SK-N-SH treated with all-trans-retinoic acid at 6 μM for 48 hours (cell line): Measurements from ENCODE around the gene SLC2A5.

Experiments used
- ATAC-seq: fragments of 200-7000 bp; cut with Tn5 transposase; 3 replicates; pipeline ENCODE4 v1.9.1; 2020; ENCODE audit warnings: mild to moderate bottlenecking, moderate library complexity
- BACH2 ChIP-seq: fragments of 250-450 bp; sonication (Bioruptor Pico); IDR thresholded peaks from 2 replicates; pipeline ENCODE4 v1.9.0; 2021; ENCODE audit warnings: mild to moderate bottlenecking, borderline replicate concordance
- CREB5 ChIP-seq: fragments of 250-450 bp; sonication (Bioruptor Pico); IDR thresholded peaks from 2 replicates; pipeline ENCODE4 v1.5.1; 2020; ENCODE audit warnings: low read depth, mild to moderate bottlenecking, moderate library complexity
- CSDC2 ChIP-seq: fragments of 250-450 bp; sonication (Bioruptor Pico); IDR thresholded peaks from 2 replicates; pipeline ENCODE4 v1.5.0; 2020; ENCODE audit warnings: mild to moderate bottlenecking, moderate library complexity
- ESRRG ChIP-seq: fragments of 250-450 bp; sonication (Bioruptor Pico); IDR thresholded peaks from 2 replicates; pipeline ENCODE4 v1.6.1; 2021; ENCODE audit warnings: mild to moderate bottlenecking
- GLIS3 ChIP-seq: fragments of 250-450 bp; sonication (Bioruptor Pico); IDR thresholded peaks from 2 replicates; pipeline ENCODE4 v1.5.0; 2020; ENCODE audit warnings: mild to moderate bottlenecking, moderate library complexity
- ISL1 ChIP-seq: fragments of 250-450 bp; sonication (Bioruptor Pico); IDR thresholded peaks from 2 replicates; pipeline ENCODE4 v2.1.2; 2022; ENCODE audit warnings: mild to moderate bottlenecking, moderate library complexity
- OSR1 ChIP-seq: fragments of 250-450 bp; sonication (Bioruptor Pico); IDR thresholded peaks from 2 replicates; pipeline ENCODE4 v1.8.0; 2022; ENCODE audit warnings: moderate library complexity, mild to moderate bottlenecking, inconsistent platforms
- PATZ1 ChIP-seq: fragments of 250-450 bp; sonication (Bioruptor Pico); IDR thresholded peaks from 2 replicates; pipeline ENCODE4 v1.8.0; 2020; ENCODE audit warnings: mild to moderate bottlenecking, moderate library complexity, borderline replicate concordance
- SNAI2 ChIP-seq: fragments of 250-450 bp; sonication (Bioruptor Pico); IDR thresholded peaks from 2 replicates; pipeline ENCODE4 v1.5.0; 2020; ENCODE audit warnings: mild to moderate bottlenecking, moderate library complexity
- TCF4 ChIP-seq: fragments of 250-450 bp; sonication (Bioruptor Pico); IDR thresholded peaks from 2 replicates; pipeline ENCODE4 v1.8.0; 2021; ENCODE audit warnings: mild to moderate bottlenecking, moderate library complexity, borderline replicate concordance
- TOX ChIP-seq: fragments of 250-450 bp; sonication (Bioruptor Pico); IDR thresholded peaks from 2 replicates; pipeline ENCODE4 v1.8.0; 2021; ENCODE audit warnings: mild to moderate bottlenecking, moderate library complexity, borderline replicate concordance
- ZFP30 ChIP-seq: fragments of 450-650 bp; formaldehyde crosslinking; IDR thresholded peaks from 2 replicates; pipeline ENCODE4 v1.5.0; 2022; ENCODE audit warnings: mild to moderate bottlenecking, moderate library complexity
- ZNF565 ChIP-seq: fragments of 450-650 bp; formaldehyde crosslinking; conservative IDR thresholded peaks from 2 replicates; pipeline ENCODE4 v1.5.0; 2020; ENCODE audit warnings: low read depth, mild to moderate bottlenecking, moderate library complexity
- ZNF70 ChIP-seq: fragments of 450-650 bp; formaldehyde crosslinking; IDR thresholded peaks from 2 replicates; pipeline ENCODE4 v1.5.0; 2020; ENCODE audit warnings: mild to moderate bottlenecking, moderate library complexity
- ZNF8 ChIP-seq: fragments of 450-650 bp; formaldehyde crosslinking; IDR thresholded peaks from 2 replicates; pipeline ENCODE4 v1.5.0; 2020; ENCODE audit warnings: mild to moderate bottlenecking, moderate library complexity
- TF ChIP-seq, protein P1 (sequence below): fragments of 250-450 bp; sonication (Bioruptor Pico); IDR thresholded peaks from 2 replicates; pipeline ENCODE4 v1.8.0; 2021; ENCODE audit warnings: low read depth, mild to moderate bottlenecking, moderate library complexity, borderline replicate concordance
- TF ChIP-seq, protein P2 (sequence below): fragments of 250-450 bp; sonication (Bioruptor Pico); IDR thresholded peaks from 2 replicates; pipeline ENCODE4 v1.5.0; 2020; ENCODE audit warnings: mild to moderate bottlenecking, moderate library complexity
- TF ChIP-seq, protein P3 (sequence below): fragments of 250-450 bp; sonication (Bioruptor Pico); IDR thresholded peaks from 2 replicates; pipeline ENCODE4 v1.5.1; 2021; ENCODE audit warnings: mild to moderate bottlenecking, moderate library complexity

The SLC2A5 gene

GRCh38 chr1:9086796-9087195 lies 17.4 kb upstream of the SLC2A5 start:
- TF ChIP-seq OSR1, result no peak
- no peak for TF ChIP-seq ESRRG (CRISPR knock-in tag)
- ATAC-seq, result no peak

DNA sequence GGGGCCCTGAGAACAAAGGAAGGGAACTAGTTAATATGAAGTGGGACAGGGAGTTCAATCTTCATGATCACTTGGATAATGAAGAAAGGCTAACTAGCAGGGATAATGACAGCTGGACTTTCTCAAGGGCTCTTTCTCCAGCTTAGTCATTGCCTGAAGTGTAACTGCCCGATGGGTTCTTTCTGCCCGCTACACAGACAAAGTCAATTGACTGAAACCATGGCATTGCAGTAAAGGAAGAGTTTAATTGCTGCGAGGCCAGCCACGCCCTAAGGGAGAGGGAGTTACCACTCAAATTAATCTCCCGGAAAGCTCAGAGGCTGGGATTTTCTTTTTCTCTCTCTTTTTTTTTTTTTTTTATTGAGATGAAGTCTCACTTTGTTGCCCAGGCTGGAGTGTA lies 16.6 kb upstream of the SLC2A5 start:
- TF ChIP-seq CREB5 (no peak), ISL1 (CRISPR knock-in tag) (no peak), ZFP30 (CRISPR knock-in tag) (no peak), ZNF8 (CRISPR knock-in tag) (no peak), GLIS3 (no peak), OSR1 (no peak), PATZ1 (CRISPR knock-in tag) (no peak), CSDC2 (no peak), ZNF565 (CRISPR knock-in tag) (no peak)
- TF ChIP-seq, protein P1, sequence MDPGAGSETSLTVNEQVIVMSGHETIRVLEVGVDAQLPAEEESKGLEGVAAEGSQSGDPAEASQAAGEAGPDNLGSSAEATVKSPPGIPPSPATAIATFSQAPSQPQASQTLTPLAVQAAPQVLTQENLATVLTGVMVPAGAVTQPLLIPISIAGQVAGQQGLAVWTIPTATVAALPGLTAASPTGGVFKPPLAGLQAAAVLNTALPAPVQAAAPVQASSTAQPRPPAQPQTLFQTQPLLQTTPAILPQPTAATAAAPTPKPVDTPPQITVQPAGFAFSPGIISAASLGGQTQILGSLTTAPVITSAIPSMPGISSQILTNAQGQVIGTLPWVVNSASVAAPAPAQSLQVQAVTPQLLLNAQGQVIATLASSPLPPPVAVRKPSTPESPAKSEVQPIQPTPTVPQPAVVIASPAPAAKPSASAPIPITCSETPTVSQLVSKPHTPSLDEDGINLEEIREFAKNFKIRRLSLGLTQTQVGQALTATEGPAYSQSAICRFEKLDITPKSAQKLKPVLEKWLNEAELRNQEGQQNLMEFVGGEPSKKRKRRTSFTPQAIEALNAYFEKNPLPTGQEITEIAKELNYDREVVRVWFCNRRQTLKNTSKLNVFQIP (CRISPR knock-in tag), result no peak
- TF ChIP-seq, protein P2, sequence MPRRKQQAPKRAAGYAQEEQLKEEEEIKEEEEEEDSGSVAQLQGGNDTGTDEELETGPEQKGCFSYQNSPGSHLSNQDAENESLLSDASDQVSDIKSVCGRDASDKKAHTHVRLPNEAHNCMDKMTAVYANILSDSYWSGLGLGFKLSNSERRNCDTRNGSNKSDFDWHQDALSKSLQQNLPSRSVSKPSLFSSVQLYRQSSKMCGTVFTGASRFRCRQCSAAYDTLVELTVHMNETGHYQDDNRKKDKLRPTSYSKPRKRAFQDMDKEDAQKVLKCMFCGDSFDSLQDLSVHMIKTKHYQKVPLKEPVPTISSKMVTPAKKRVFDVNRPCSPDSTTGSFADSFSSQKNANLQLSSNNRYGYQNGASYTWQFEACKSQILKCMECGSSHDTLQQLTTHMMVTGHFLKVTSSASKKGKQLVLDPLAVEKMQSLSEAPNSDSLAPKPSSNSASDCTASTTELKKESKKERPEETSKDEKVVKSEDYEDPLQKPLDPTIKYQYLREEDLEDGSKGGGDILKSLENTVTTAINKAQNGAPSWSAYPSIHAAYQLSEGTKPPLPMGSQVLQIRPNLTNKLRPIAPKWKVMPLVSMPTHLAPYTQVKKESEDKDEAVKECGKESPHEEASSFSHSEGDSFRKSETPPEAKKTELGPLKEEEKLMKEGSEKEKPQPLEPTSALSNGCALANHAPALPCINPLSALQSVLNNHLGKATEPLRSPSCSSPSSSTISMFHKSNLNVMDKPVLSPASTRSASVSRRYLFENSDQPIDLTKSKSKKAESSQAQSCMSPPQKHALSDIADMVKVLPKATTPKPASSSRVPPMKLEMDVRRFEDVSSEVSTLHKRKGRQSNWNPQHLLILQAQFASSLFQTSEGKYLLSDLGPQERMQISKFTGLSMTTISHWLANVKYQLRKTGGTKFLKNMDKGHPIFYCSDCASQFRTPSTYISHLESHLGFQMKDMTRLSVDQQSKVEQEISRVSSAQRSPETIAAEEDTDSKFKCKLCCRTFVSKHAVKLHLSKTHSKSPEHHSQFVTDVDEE (CRISPR knock-in tag), result no peak
- ATAC-seq, result no peak

GRCh38 chr1:9085306-9085940 lies 16.0 kb upstream of the SLC2A5 start:
- ATAC-seq, result no peak
- TF ChIP-seq GLIS3, result no peak
- no peak for TF ChIP-seq ESRRG (CRISPR knock-in tag)
- TF ChIP-seq ISL1 (CRISPR knock-in tag), result no peak
- TF ChIP-seq BACH2 (CRISPR knock-in tag), result no peak
- no peak for TF ChIP-seq ZNF70
- TF ChIP-seq TOX (CRISPR knock-in tag), result no peak
- TF ChIP-seq ZFP30 (CRISPR knock-in tag), result no peak
- TF ChIP-seq, protein P2 (CRISPR knock-in tag), result no peak
- TF ChIP-seq ZNF8 (CRISPR knock-in tag), result no peak
- TF ChIP-seq OSR1, result no peak
- TF ChIP-seq SNAI2 (CRISPR knock-in tag), result no peak
- TF ChIP-seq, protein P3, sequence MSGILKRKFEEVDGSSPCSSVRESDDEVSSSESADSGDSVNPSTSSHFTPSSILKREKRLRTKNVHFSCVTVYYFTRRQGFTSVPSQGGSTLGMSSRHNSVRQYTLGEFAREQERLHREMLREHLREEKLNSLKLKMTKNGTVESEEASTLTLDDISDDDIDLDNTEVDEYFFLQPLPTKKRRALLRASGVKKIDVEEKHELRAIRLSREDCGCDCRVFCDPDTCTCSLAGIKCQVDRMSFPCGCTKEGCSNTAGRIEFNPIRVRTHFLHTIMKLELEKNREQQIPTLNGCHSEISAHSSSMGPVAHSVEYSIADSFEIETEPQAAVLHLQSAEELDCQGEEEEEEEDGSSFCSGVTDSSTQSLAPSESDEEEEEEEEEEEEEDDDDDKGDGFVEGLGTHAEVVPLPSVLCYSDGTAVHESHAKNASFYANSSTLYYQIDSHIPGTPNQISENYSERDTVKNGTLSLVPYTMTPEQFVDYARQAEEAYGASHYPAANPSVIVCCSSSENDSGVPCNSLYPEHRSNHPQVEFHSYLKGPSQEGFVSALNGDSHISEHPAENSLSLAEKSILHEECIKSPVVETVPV (CRISPR knock-in tag), result no peak
- TF ChIP-seq TCF4 (CRISPR knock-in tag), result no peak
